8988T (cell line): ENCODE results near the gene PROM1.

ENCODE experiments used
- DNase-seq: peaks from one replicate; pipeline ENCODE4 v3.0.0; 2011

PROM1 gene

DNA sequence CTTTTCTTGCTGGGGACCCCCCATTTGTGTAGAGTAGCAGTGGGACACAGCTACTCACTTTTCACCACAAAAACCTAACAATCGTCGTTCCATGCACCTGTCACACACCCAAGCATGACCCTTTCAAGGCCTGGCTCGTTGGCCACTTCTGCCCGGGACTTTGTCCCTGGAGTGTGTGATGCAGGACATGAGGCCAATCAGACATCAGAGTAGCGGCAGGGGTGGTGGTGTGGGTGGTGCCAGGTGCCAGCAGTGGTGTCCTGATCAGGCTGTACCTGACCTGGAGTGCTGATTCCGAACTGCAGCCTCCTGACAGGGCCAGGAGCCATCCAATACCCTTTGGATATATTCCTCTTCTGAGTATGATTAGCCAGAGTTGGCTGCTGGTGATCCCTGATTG, 23.1 kb upstream of the PROM1 start:
- no peak for DNase-seq

- DNase-seq: no peak
Observed at GRCh38 chr4:16104520-16104919, 20.7 kb upstream of the PROM1 start.

DNA sequence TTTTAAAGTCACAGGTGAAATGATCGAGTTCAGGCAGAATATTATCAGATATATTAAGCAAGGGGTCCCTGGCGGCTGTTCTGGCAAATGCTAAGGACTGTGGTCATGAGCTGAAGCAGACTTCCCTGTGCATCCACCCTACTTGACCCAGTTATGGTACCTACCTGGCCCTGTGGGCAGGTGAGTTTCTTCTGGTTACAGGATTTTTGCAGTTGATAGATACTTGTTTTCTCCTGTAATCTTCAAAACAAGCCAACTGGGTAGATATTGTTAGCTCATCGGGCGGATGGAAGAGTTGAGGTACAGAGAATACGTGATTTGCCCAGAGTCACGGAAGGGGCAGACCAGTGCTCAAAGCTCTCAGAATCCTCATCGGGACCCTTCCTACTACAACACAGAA, 18.5 kb upstream of the PROM1 start:
- DNase-seq: no peak

DNA sequence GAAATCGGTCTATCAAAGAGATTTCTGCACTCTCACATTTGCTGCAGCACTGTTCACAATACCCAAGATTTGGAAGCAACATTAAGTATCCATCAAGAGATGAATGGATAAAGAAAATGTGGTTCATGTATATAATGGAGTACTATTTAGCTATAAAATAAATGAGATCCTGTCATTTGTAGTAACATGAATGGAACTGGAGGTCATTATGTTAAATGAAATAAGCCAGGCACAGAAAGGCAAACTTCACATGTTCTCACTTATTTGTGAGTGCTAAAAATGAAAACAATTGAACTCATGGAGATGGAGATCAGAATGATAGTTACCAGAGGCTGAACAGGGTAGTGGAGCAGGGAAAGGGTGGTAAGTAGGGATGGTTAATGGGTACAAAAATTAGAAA, 17.0 kb upstream of the PROM1 start:
- no peak for DNase-seq

DNA sequence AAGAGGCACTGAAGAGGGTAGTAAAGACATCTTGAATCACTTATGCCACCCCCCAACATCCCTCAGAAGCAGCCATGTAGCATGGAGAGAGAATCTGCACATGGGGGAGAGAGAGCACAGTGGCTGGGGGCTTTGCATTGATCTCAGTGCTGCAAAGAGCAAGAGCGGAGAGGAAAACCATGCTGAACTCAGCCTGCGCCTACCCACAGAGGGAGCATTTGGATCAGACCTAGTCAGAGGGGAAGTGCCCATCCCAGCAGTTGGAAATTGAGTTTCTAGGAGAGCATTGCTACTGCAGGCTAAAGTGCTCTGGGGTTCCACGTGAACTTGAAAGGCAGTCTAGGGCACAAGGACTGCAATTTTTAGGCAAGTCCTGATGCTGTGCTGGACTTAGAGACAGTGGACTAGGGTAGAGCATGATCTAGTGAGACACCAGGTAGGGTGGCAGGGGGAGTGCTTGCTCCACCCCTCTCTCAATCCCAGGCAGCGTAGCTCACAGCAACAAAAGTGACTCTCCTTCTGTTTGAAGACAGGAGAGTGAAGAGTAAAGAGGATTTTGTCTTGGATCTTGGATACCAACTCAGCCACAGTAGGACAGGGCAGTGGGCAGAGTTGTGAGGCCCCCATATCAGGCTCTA, 9.0 kb upstream of the PROM1 start:
- DNase-seq: no peak

DNA sequence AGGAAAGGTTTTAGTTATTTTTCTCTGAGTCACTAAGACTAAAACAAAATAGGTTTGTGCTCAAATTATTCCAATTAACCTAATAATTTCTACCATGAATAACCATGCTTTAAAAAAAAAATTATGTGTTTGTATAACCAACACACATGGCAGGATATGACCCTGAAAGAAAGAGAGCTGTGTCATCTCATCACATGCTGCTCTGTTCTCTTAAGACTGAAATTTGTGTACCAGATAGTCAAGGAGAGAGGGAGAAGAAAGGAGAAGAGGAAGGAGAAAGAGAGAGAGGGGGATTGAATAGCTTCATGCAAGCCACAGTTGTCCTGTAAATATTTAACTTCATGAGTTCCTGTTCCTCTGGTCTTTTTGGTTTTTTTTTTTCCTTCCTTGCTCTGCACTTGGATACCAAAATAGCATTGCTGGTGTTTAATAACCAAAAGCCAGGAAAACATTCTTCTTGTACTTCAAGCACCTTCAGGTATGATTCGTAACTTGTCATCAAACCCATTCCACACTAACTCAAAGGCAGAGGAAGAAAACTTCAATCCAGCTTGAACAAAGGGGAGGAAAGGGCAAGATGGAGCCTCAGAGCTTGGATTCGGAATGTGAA, 6.4 kb upstream of the PROM1 start:
- no peak for DNase-seq

DNA sequence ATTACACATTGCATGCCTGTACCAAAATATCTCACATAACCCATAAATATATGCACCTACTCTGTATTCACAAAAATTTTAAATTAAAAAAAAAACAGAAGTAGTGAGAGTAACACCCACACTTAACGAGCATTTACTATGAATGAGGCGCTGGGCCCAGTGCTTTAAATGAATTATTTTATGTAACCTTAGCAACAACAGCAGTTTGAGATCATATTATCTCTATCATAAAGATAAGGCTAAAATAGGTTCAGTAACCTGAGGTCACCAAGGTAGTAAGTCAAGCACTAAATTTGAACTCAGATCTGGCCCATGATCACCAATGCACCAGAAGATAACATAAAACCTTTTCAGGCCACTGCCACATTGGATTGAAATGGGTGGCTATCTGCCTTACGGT, 5.3 kb upstream of the PROM1 start:
- DNase-seq: no peak

DNA sequence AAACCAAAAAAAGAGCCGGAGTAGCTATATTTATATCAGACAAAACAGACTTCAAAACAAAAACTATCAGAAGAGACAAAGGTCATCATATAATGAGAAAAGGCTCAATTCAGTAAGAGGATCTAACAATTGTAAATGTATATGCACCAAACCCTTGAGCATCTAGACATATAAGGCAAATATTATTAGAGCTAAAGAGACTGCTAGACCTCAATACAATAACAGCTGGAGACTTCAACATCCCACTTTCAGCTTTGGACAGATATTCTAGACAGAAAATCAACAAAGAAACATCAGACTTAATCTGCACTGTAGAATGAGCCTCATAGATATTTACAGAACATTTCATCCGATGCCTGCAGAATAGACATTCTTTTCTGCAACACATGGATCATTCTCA, 4.8 kb upstream of the PROM1 start:
- DNase-seq: no peak

- DNase-seq: no peak
Observed at GRCh38 chr4:16085822-16086221, 2.0 kb upstream of the PROM1 start.

GRCh38 chr4:16082426-16083240, 1.2 kb downstream of the PROM1 start:
- peak; percentile 64 for DNase-seq

- no peak for DNase-seq
Observed at GRCh38 chr4:16082041-16082425, 1.8 kb downstream of the PROM1 start.

DNA sequence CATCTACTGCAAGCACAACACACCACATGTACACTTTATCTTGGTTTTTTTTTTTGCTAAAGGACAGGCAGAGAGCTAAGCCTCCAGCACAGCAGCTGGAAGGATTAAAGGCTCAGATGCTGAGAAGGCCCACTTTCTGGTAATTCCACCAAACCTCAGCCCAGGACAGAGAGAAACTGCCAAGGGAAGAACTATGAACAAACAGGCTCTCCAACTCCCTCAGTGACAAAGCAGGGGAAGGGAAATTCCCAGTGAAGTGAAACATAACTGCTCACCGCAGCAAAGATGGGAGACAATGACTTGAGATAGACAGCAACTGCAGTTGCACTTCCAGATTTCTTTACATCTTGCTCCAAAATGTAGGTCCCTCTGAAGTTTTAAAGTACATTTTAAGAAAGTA, 4.8 kb downstream of the PROM1 start:
- DNase-seq: no peak

- no peak for DNase-seq
Observed at GRCh38 chr4:16078195-16078760, 5.5 kb downstream of the PROM1 start.

DNA sequence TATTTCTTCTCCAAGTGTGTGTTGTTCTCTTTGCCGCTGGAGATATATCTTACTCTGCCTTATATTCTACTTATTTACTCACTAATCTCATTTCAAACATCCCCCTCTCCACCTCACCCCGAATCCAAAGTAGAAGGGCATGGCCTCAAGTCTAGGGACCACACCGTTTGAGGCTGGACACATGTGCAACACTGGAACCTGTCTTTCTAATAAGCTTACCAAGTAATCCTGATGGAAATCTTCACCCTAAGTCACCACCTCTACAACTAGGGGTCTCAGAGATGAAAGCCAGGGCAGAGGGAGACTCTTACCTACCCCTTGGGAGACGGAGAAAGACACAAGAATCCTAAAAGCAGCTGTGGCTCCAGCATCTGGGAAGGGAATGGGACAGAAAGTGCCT, 6.0 kb downstream of the PROM1 start:
- DNase-seq: no peak

DNA sequence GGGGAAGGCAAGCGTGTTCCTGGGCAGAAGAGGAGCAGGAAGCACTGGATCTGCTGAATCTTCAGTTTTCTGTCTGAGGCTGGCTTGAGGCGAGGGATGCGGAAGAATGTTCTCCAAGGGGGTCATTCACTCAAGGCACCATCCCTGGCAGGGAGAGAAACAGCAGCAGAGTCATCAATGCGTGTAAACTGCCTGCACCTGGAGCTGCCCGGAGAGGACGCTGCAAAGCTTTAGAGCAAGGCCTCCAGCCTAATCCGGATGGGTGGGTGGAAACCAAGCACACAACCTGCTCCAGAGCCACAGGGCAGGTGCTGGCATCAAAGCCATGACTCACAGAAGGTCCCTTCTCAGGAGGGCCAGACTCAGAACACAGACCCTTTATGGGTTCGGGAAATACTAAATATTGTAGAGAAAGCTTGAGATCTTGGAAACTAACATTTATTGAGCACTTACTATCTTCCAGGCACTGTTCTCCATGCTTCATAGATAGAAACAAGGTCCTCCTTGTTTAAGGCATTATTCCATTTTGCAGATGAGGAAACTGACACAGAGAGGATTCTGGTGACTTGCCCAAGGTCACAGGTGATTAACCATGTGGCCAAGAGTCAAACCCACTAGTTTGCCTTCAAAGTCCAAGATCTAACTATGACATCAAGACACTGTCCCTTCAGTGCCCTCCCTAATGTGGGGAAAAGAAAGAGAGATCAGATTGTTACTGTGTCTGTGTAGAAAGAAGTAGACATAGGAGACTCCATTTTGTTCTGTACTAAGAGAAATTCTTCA, 7.7 kb downstream of the PROM1 start:
- DNase-seq: no peak

DNA sequence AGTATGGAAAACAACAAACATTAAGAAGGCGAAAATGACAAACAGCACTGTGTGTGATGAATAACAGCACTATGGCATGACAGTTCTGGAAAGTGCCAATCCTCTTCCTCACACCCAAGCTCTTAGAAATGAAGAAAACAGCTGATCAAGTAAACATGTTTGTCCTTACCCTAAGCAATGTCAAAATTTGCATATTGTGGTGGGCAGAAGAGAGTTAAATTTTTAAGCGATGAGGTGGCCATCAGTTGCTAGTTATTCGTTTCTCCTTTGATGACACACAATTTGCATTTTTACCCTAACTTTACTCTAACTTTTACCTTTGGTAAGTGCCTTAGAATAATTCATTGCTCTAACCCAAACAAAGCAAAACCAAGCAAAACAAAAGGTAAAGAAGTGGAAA, 8.8 kb downstream of the PROM1 start:
- DNase-seq: no peak

- DNase-seq: no peak
Observed at GRCh38 chr4:16072168-16072567, 11.7 kb downstream of the PROM1 start.

GRCh38 chr4:16070203-16070602, 13.6 kb downstream of the PROM1 start:
- no peak for DNase-seq

DNA sequence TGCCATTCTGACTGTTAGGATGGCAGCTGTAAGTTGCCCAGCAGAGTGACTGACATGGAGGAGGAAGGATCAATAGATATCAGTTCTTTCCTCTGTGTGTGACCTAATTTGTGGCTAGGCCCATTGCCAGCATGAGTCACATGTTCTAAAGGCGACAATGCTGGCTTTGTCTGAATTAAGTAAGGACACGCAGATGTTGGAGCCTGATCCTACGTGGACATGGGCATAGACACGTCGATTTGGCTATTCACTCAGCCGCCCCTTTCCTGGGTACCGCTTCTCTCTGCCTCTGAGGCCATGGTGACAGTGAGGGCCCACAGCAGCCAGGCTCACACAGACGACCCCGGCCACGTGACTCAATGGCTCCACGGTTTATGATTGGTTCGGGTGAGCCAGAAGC, 16.3 kb downstream of the PROM1 start:
- no peak for DNase-seq

DNA sequence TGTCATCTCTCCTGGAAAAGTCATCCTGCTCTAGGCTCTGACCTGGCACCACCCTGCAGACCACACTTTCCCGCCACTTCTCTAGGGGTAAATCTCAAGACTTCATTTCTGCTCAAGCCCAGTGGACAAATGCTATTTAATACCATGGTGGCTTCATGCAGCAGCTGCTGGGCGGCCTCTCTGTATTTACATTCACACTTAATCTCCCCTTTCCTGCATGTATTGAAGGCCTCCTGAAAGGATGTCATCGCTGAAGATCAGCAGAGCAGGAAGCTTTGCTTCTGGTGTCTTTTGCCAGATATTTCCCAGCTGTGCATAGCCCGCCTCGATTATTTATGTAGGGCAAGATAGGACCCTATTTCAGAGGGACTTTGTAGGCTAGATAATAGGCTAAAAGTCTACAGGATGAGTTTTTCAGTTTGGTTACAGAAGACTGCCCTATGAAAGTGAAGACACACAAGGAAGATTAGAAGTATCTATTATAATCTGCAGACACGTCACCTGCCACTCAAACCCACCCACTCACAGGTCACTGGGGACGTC, 17.2 kb downstream of the PROM1 start:
- DNase-seq: no peak

- DNase-seq: no peak
Observed at GRCh38 chr4:16065066-16065465, 18.8 kb downstream of the PROM1 start.

- no peak for DNase-seq
Observed at GRCh38 chr4:16062601-16063000, 21.2 kb downstream of the PROM1 start.
